Nephron (organoid): ENCODE results near the gene CLCA2.
A peak's percentile ranks its signal among the peaks of the same experiment; 100 is the strongest.

ENCODE experiments used
- H3K27ac Mint-ChIP-seq, 3 experiments: 2 replicates each; pipeline ENCODE4 v1.8.0; 2020; ENCODE audit warnings: mixed read lengths in 3 of 3, mild to moderate bottlenecking in 2 of 3, moderate library complexity in 1 of 3
- H3K27me3 Mint-ChIP-seq: 2 replicates; pipeline ENCODE4 v1.8.0; 2021; ENCODE audit warnings: low read depth, mild to moderate bottlenecking, moderate library complexity, mixed read lengths
- H3K36me3 Mint-ChIP-seq: 2 replicates; pipeline ENCODE4 v1.8.0; 2020; ENCODE audit warnings: low read depth, mixed read lengths
- H3K4me1 Mint-ChIP-seq: 2 replicates; pipeline ENCODE4 v1.8.0; 2020; ENCODE audit warnings: mixed read lengths
- H3K4me3 Mint-ChIP-seq, 3 experiments: 2 replicates each; pipeline ENCODE4 v1.8.0; 2020; ENCODE audit warnings: mild to moderate bottlenecking in 3 of 3, mixed read lengths in 3 of 3, moderate library complexity in 2 of 3
- H3K9me3 Mint-ChIP-seq: 2 replicates; pipeline ENCODE4 v1.8.0; 2020; ENCODE audit warnings: mixed read lengths
- CTCF ChIP-seq, 3 experiments: fragments of 200-600 bp; sonication (generic); IDR thresholded peaks; one replicate each; pipeline ENCODE4 v1.5.0; 2021; ENCODE audit warnings: antibody characterized with exemption in 3 of 3; ENCODE audit not compliant: unreplicated experiment in 3 of 3

Gene CLCA2

DNA sequence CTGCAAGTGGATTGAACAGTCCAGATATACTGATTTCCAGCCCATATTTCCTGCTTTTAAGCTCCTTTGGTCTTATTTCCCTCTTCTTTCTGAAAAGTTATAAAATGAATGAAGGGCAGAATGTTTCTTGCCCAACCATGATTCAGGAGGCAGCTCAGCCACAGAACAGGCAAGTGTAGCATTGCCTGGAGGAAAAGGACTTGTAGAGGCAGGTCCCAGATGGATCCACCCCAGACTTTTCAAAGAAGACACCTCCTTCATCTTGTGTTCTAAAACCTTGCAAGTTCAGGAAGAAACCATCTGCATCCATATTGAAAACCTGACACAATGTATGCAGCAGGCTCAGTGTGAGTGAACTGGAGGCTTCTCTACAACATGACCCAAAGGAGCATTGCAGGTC is at the start of gene CLCA2:
Gene CLCA2 (plus strand): TSS at position 299 of the 400 bp plus-strand sequence. CDS start 77 bp downstream, at position 376.
- Mint-ChIP-seq H3K4me3 (no peak within 1 kb of the TSS), H3K27ac (no peak within 1 kb of the TSS), H3K27me3 (peaks cover 3% of the 10 kb centered on the region), H3K36me3 (no peaks in the 10 kb centered on the region), H3K9me3 (no peaks in the 10 kb centered on the region), H3K4me1 (no peaks in the 10 kb centered on the region)
- TF ChIP-seq CTCF (IDR thresholded peaks at IDR 0.05; ENCODE audit: unreplicated experiment in 3 of 3): no peak

GRCh38 chr1:86375688-86376087 is 48.3 kb upstream of the CLCA2 start:
- H3K9me3 Mint-ChIP-seq: peaks cover 20% of the 10 kb centered on the region
- no peaks in the 10 kb centered on the region for H3K4me1 Mint-ChIP-seq
- no peak for TF ChIP-seq CTCF (IDR thresholded peaks at IDR 0.05; ENCODE audit: unreplicated experiment in 3 of 3)
- no peaks in the 10 kb centered on the region for H3K27me3 Mint-ChIP-seq
- H3K27ac Mint-ChIP-seq: no peak overlapping the region
- H3K4me3 Mint-ChIP-seq: no peak overlapping the region
- peaks cover 60% of the 10 kb centered on the region for H3K36me3 Mint-ChIP-seq

DNA sequence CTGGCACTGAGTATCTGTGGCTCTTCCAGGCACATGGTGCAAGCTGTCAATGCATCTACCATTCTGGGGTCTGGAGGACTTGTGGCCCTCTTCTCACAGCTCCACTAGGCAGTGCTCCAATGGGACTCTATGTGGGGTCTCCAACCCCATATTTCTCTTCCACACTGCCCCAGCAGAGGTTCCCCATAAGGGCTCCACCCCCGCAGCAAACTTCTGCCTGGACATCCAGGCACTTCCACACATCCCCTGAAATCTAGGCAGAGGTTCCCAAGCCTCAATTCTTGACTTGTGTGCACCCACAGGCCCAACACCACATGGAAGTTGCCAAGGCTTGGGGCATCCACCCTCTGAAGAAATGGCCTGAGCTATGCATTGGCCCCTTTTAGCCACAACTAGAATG is 46.6 kb upstream of the CLCA2 start:
- no peak overlapping the region for H3K4me3 Mint-ChIP-seq
- peaks cover 20% of the 10 kb centered on the region for H3K9me3 Mint-ChIP-seq
- peaks cover 54% of the 10 kb centered on the region for H3K36me3 Mint-ChIP-seq
- no peaks in the 10 kb centered on the region for H3K27me3 Mint-ChIP-seq
- H3K4me1 Mint-ChIP-seq: no peaks in the 10 kb centered on the region
- no peak for TF ChIP-seq CTCF (IDR thresholded peaks at IDR 0.05; ENCODE audit: unreplicated experiment in 3 of 3)
- H3K27ac Mint-ChIP-seq: no peak overlapping the region

- peaks cover 41% of the 10 kb centered on the region for H3K36me3 Mint-ChIP-seq
- H3K4me3 Mint-ChIP-seq: no peak overlapping the region
- no peak overlapping the region for H3K27ac Mint-ChIP-seq
- no peaks in the 10 kb centered on the region for H3K4me1 Mint-ChIP-seq
- H3K27me3 Mint-ChIP-seq: no peaks in the 10 kb centered on the region
- peaks cover 20% of the 10 kb centered on the region for H3K9me3 Mint-ChIP-seq
- TF ChIP-seq CTCF (IDR thresholded peaks at IDR 0.05; ENCODE audit: unreplicated experiment in 3 of 3): no peak
These were observed 45.2 kb upstream of the CLCA2 start for GRCh38 chr1:86378813-86379212.

- Mint-ChIP-seq H3K4me3 (no peak overlapping the region), H3K36me3 (peaks cover 30% of the 10 kb centered on the region), H3K9me3 (peaks cover 20% of the 10 kb centered on the region), H3K27ac (no peak overlapping the region), H3K4me1 (no peaks in the 10 kb centered on the region), H3K27me3 (no peaks in the 10 kb centered on the region)
- TF ChIP-seq CTCF (IDR thresholded peaks at IDR 0.05; ENCODE audit: unreplicated experiment in 3 of 3): peak; percentile 80 to 90 (median 82)
These were observed 43.6 kb upstream of the CLCA2 start for GRCh38 chr1:86380257-86380861.

GRCh38 chr1:86381223-86381622 is 42.7 kb upstream of the CLCA2 start:
- H3K4me1 Mint-ChIP-seq: no peaks in the 10 kb centered on the region
- H3K4me3 Mint-ChIP-seq: no peak overlapping the region
- H3K27ac Mint-ChIP-seq: no peak overlapping the region
- H3K36me3 Mint-ChIP-seq: peaks cover 29% of the 10 kb centered on the region
- TF ChIP-seq CTCF (IDR thresholded peaks at IDR 0.05; ENCODE audit: unreplicated experiment in 3 of 3): no peak
- H3K27me3 Mint-ChIP-seq: no peaks in the 10 kb centered on the region
- peaks cover 20% of the 10 kb centered on the region for H3K9me3 Mint-ChIP-seq
